ENCODE measurements around the gene CDK16. TPM values are rescaled to one million over a fixed set of nuclear protein-coding genes. Genes with fewer than 3 reads are reported as not detected.

The CDK16 gene
- total RNA-seq, 2 donors from 2014 or later, result 167 to 245 TPM

DNA sequence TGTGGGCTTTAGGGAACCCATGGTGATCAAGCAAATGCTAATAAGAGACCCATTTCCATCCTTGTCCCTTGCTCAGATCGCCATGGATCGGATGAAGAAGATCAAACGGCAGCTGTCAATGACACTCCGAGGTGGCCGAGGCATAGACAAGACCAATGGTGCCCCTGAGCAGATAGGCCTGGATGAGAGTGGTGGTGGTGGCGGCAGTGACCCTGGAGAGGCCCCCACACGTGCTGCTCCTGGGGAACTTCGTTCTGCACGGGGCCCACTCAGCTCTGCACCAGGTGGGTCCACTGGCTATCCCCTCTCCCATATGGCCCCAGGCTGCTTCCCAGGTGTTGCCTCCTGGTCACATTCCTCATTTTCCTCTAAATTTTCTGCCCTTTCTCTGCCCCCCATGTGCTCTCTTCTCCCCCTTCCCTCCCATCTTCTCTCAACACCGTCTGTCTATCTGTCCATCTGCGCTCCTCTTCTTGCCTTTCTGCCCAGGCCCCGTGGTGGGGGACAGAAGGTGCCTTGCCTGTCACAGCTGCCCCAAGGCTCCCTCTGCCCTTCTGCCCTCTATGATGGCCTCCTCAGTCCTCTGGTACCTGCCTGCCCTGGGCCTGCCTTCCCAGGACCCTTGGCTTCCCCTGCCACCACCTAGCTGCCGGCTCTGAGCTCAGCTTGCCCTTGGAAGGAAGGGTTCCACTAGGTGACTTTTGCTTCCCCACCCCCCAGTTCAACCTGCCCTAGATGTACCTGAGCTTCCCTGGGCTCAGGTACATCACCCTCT lies 5.2 kb downstream of the CDK16 start:
- no peaks in the 10 kb centered on the region for H3K9me3 ChIP-seq (ENCODE audit: control insufficient read depth, low read length)
- peaks cover 70% of the 10 kb centered on the region for H3K36me3 Mint-ChIP-seq (ENCODE audit: low read depth)
- no peak overlapping the region for H3K27ac ChIP-seq (ENCODE audit: low read depth, low read length)
- no peak overlapping the region for H3K9ac ChIP-seq (ENCODE audit: extremely low read depth, low read length, poor library complexity, severe bottlenecking)
- TF ChIP-seq, protein P1, sequence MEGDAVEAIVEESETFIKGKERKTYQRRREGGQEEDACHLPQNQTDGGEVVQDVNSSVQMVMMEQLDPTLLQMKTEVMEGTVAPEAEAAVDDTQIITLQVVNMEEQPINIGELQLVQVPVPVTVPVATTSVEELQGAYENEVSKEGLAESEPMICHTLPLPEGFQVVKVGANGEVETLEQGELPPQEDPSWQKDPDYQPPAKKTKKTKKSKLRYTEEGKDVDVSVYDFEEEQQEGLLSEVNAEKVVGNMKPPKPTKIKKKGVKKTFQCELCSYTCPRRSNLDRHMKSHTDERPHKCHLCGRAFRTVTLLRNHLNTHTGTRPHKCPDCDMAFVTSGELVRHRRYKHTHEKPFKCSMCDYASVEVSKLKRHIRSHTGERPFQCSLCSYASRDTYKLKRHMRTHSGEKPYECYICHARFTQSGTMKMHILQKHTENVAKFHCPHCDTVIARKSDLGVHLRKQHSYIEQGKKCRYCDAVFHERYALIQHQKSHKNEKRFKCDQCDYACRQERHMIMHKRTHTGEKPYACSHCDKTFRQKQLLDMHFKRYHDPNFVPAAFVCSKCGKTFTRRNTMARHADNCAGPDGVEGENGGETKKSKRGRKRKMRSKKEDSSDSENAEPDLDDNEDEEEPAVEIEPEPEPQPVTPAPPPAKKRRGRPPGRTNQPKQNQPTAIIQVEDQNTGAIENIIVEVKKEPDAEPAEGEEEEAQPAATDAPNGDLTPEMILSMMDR (conservative IDR thresholded peaks at IDR 0.05), result no peak
- DNase-seq, result no peak
- peaks cover 50% of the 10 kb centered on the region for H3K36me3 ChIP-seq (ENCODE audit: control insufficient read depth, insufficient read depth, low read length)
- H3K27ac Mint-ChIP-seq, result no peak overlapping the region
- no peaks in the 10 kb centered on the region for H3K27me3 Mint-ChIP-seq (ENCODE audit: insufficient read depth)
- peaks cover 18% of the 10 kb centered on the region for H3K4me1 Mint-ChIP-seq
- H3K4me1 ChIP-seq (ENCODE audit: control insufficient read depth, insufficient read depth, low read length), result no peaks in the 10 kb centered on the region
- no peaks in the 10 kb centered on the region for H3K27me3 ChIP-seq (ENCODE audit: control insufficient read depth, insufficient read depth, low read length, poor library complexity, severe bottlenecking)
- H3K4me3 Mint-ChIP-seq, result no peak overlapping the region
- 96% methylated on average over 13 of the region's 13 CpGs; no CpG with 5 or more reads in 1 of the 2 experiments for WGBS, 2 experiments (ENCODE audit: insufficient coverage in 1 of 2, insufficient read length in 1 of 2)
- no peak overlapping the region for H3K4me3 ChIP-seq (ENCODE audit: low read length)
- H3K9me3 Mint-ChIP-seq, result no peaks in the 10 kb centered on the region

DNA sequence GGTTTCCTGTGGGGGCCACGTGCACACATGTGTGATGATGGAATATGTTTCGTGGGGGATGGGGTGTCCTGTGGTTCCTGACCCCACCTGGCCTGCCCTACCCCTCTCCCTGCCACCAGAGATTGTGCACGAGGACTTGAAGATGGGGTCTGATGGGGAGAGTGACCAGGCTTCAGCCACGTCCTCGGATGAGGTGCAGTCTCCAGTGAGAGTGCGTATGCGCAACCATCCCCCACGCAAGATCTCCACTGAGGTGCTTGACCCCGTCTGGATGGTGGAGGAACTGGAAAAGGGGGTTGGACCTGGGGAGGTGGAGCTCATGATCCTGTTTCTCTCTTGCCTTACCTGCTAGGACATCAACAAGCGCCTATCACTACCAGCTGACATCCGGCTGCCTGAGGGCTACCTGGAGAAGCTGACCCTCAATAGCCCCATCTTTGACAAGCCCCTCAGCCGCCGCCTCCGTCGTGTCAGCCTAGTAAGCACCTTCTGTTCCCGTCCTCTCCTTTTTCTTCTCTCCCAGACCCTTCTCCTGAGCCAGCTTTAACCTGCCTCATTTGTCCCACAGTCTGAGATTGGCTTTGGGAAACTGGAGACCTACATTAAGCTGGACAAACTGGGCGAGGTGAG lies 5.9 kb downstream of the CDK16 start:
- Histone ChIP-seq H3K4me1 (ENCODE audit: control insufficient read depth, insufficient read depth, low read length) (no peaks in the 10 kb centered on the region), H3K4me3 (ENCODE audit: low read length) (no peak overlapping the region), H3K9me3 (ENCODE audit: control insufficient read depth, low read length) (no peaks in the 10 kb centered on the region), H3K9ac (ENCODE audit: extremely low read depth, low read length, poor library complexity, severe bottlenecking) (no peak overlapping the region), H3K27ac (ENCODE audit: low read depth, low read length) (no peak overlapping the region), H3K36me3 (ENCODE audit: control insufficient read depth, insufficient read depth, low read length) (peaks cover 50% of the 10 kb centered on the region), H3K27me3 (ENCODE audit: control insufficient read depth, insufficient read depth, low read length, poor library complexity, severe bottlenecking) (no peaks in the 10 kb centered on the region)
- DNase-seq, result no peak
- Mint-ChIP-seq H3K36me3 (ENCODE audit: low read depth) (peaks cover 73% of the 10 kb centered on the region), H3K27ac (no peak overlapping the region), H3K9me3 (no peaks in the 10 kb centered on the region), H3K27me3 (ENCODE audit: insufficient read depth) (no peaks in the 10 kb centered on the region), H3K4me1 (peaks cover 16% of the 10 kb centered on the region), H3K4me3 (no peak overlapping the region)
- WGBS, 2 experiments (ENCODE audit: insufficient coverage in 1 of 2, insufficient read length in 1 of 2), result 95% methylated on average over 15 of the region's 17 CpGs; no CpG with 5 or more reads in 1 of the 2 experiments
- TF ChIP-seq, protein P1 (conservative IDR thresholded peaks at IDR 0.05), result no peak

DNA sequence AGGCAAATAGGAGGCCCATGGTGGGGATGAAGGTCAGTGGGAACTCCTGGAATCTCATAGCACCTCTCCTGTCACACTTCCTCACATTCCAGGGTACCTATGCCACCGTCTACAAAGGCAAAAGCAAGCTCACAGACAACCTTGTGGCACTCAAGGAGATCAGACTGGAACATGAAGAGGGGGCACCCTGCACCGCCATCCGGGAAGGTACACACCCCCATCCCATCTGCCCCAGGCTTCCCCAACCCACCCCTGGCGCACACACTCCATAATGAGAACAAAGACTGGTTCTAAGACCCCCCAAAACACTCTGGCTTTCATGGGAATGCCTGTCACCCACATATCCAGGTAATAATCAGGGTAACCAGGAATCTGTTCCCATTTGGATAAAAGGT lies 6.4 kb downstream of the CDK16 start:
- TF ChIP-seq, protein P1 (conservative IDR thresholded peaks at IDR 0.05), result no peak
- no peaks in the 10 kb centered on the region for H3K27me3 Mint-ChIP-seq (ENCODE audit: insufficient read depth)
- no peak for DNase-seq
- H3K4me1 ChIP-seq (ENCODE audit: control insufficient read depth, insufficient read depth, low read length), result no peaks in the 10 kb centered on the region
- H3K9me3 Mint-ChIP-seq, result no peaks in the 10 kb centered on the region
- H3K4me3 Mint-ChIP-seq, result no peak overlapping the region
- peaks cover 50% of the 10 kb centered on the region for H3K36me3 ChIP-seq (ENCODE audit: control insufficient read depth, insufficient read depth, low read length)
- H3K27ac ChIP-seq (ENCODE audit: low read depth, low read length), result no peak overlapping the region
- H3K27ac Mint-ChIP-seq, result no peak overlapping the region
- 100% methylated on average over 1 of the region's 4 CpGs; no CpG with 5 or more reads in 1 of the 2 experiments for WGBS, 2 experiments (ENCODE audit: insufficient coverage in 1 of 2, insufficient read length in 1 of 2)
- no peaks in the 10 kb centered on the region for H3K27me3 ChIP-seq (ENCODE audit: control insufficient read depth, insufficient read depth, low read length, poor library complexity, severe bottlenecking)
- H3K4me1 Mint-ChIP-seq, result peaks cover 11% of the 10 kb centered on the region
- no peaks in the 10 kb centered on the region for H3K9me3 ChIP-seq (ENCODE audit: control insufficient read depth, low read length)
- no peak overlapping the region for H3K9ac ChIP-seq (ENCODE audit: extremely low read depth, low read length, poor library complexity, severe bottlenecking)
- H3K36me3 Mint-ChIP-seq (ENCODE audit: low read depth), result peaks cover 76% of the 10 kb centered on the region
- no peak overlapping the region for H3K4me3 ChIP-seq (ENCODE audit: low read length)
